ENCODE results near the gene MEGF8. TPM values are rescaled to one million over a fixed set of nuclear protein-coding genes. Genes with fewer than 3 reads are reported as not detected.

Gene MEGF8
- total and polyA plus RNA-seq, 2 donors (not counting 3 experiments of a cell fraction or from before 2014, with no cell fraction given) = 20.6 to 39.6 TPM

GRCh38 chr19:42291435-42291810 is 34.0 kb upstream of the MEGF8 start:
- DNase-seq (ENCODE audit: low read depth, low spot score) = no peak
- Histone ChIP-seq H3K9ac (replicated peaks; ENCODE audit: extremely low read depth, insufficient read depth, low read length) (no peak overlapping the region), H3K36me3 (ENCODE audit: control insufficient read depth in 2 of 2, extremely low read depth in 1 of 2, insufficient read depth in 2 of 2, low read length in 2 of 2) (peaks cover 16 to 78% of the 10 kb centered on the region in 2 experiments), H3K9me3 (replicated peaks; ENCODE audit: control insufficient read depth, insufficient read depth, low read length) (no peaks in the 10 kb centered on the region), H3K4me1 (ENCODE audit: control insufficient read depth, extremely low read depth, insufficient read depth, low read length) (no peaks in the 10 kb centered on the region), H3K4me2 (ENCODE audit: insufficient read depth, low read length) (no peak overlapping the region), H3K4me3 (replicated peaks in 1 of 3; ENCODE audit: insufficient read depth in 1 of 3, low read depth in 1 of 3, low read length in 3 of 3) (no peak overlapping the region), H3K27ac (ENCODE audit: insufficient read depth, low read depth, low read length) (no peak overlapping the region), H2AFZ (ENCODE audit: low read depth, low read length) (no peak overlapping the region), H3K9me1 (replicated peaks; ENCODE audit: control insufficient read depth, extremely low read depth, insufficient read depth, low read length) (no peaks in the 10 kb centered on the region), H3K27me3 (ENCODE audit: control insufficient read depth in 2 of 2, insufficient read depth in 2 of 2, low read length in 2 of 2) (no peaks in the 10 kb centered on the region), H4K20me1 (replicated peaks; ENCODE audit: control insufficient read depth, extremely low read depth, insufficient read depth, low read length) (no peaks in the 10 kb centered on the region), H3K79me2 (ENCODE audit: control insufficient read depth, insufficient read depth, low read length) (no peaks in the 10 kb centered on the region)
- ChIA-PET CTCF (interaction anchor here (1.3 to 2.3 kb wide), 2 partner anchors 36 to 45 kb away, joined by 4 to 15 read pairs; no protein-coding TSS in a partner anchor), POLR2A (no interaction called here)
- intact Hi-C loops (cut with micrococcal nuclease) (loop anchor here (1.0 kb wide), 1 partner anchor 47 kb away; no protein-coding TSS in a partner anchor), dilution Hi-C loops (cut with MboI; ENCODE audit: extremely low pct_ligation_motif_present, low sequenced_read_pairs) (no loop called here)
- no TSS peak for BruUV-seq (replicated peaks)
- no peak for FAIRE-seq
- TF ChIP-seq POLR2AphosphoS5 (IDR thresholded peaks at IDR 0.05; ENCODE audit: insufficient read depth, low read depth, low read length) (no peak), CTCF (IDR thresholded peaks at IDR 0.05; ENCODE audit: extremely low read depth in 1 of 2, insufficient read depth in 1 of 2, low read depth in 1 of 2, low read length in 2 of 2) (no peak), EZH2 (IDR thresholded peaks at IDR 0.05; ENCODE audit: borderline replicate concordance, low read depth, low read length, severe bottlenecking) (no peak), FOS (IDR thresholded peaks at IDR 0.05; ENCODE audit: borderline replicate concordance, insufficient read depth, low read length) (no peak), JUN (IDR thresholded peaks at IDR 0.05; ENCODE audit: borderline replicate concordance, insufficient read depth, insufficient read length, low read depth) (no peak), POLR2A (IDR thresholded peaks at IDR 0.05; ENCODE audit: low read depth, low read length) (no peak), MAX (IDR thresholded peaks at IDR 0.05; ENCODE audit: insufficient read depth, insufficient read length) (no peak), GATA2 (IDR thresholded peaks at IDR 0.05; ENCODE audit: insufficient read depth, insufficient read length, low read depth, low read length) (no peak), MYC (IDR thresholded peaks at IDR 0.05; ENCODE audit: low read depth, low read length) (no peak)

Data from endothelial cell of umbilical vein (primary cell).